Gastroesophageal sphincter (tissue), 4 donors: ENCODE data around the gene SPC25. TPM values are rescaled to one million over a fixed set of nuclear protein-coding genes. Genes with fewer than 3 reads are reported as not detected.
"Not testable (repeated sequence)": the region's sequence is repeated elsewhere in the genome, so short reads cannot be mapped to it uniquely, and the experiment has no call there.

Experiments
- ATAC-seq: fragments of 150-250 bp; one replicate; pipeline ENCODE4 v1.9.1; 2016; ENCODE audit warnings: mild to moderate bottlenecking, moderate library complexity
- H3K27ac ChIP-seq, 4 donors: fragments of 200-600 bp; sonication (generic) in 3 of 4; 1 replicate in 3 of 4; 2 replicates in 1 of 4; pipeline ENCODE4 v1.5.1; 2016 to 2019
- H3K27me3 ChIP-seq: fragments of 200-600 bp; sonication (generic); one replicate; pipeline ENCODE4 v1.5.1; 2019
- H3K36me3 ChIP-seq, 2 donors: fragments of 200-600 bp; sonication (generic); one replicate each; pipeline ENCODE4 v1.5.1; 2019; ENCODE audit warnings: control low read depth in 1 of 2
- H3K4me1 ChIP-seq, 3 donors: fragments of 200-600 bp; sonication (generic); 1 replicate in 2 of 3; 2 replicates in 1 of 3; pipeline ENCODE4 v1.5.1; 2016 to 2019; ENCODE audit warnings: control low read depth in 2 of 3
- H3K4me3 ChIP-seq, 2 donors: fragments of 200-600 bp; sonication (generic); one replicate each; pipeline ENCODE4 v1.5.1; 2019; ENCODE audit warnings: mild to moderate bottlenecking in 1 of 2, moderate library complexity in 1 of 2
- H3K9me3 ChIP-seq, 3 donors: fragments of 200-600 bp; sonication (generic); one replicate each; pipeline ENCODE4 v1.5.1; 2017 to 2019; ENCODE audit warnings: control low read depth in 2 of 3
- EP300 ChIP-seq: sonication (generic); formaldehyde crosslinking; IDR thresholded peaks from one replicate; pipeline ENCODE4 v1.6.1; 2017; ENCODE audit warnings: antibody characterized with exemption, mild to moderate bottlenecking
- POLR2A ChIP-seq, 2 donors: fragments of 450-650 bp; IDR thresholded peaks; one replicate each; pipeline ENCODE4 v1.6.1; 2017; ENCODE audit warnings: antibody characterized with exemption in 2 of 2, mild to moderate bottlenecking in 2 of 2, moderate library complexity in 1 of 2
- POLR2AphosphoS5 ChIP-seq: sonication (generic); formaldehyde crosslinking; IDR thresholded peaks from one replicate; pipeline ENCODE4 v1.6.1; 2017; ENCODE audit warnings: antibody characterized with exemption
- WGBS, 2 donors: methylation state at CpG; one replicate each; pipeline ENCODE4 v1.1.5; 2018; ENCODE audit warnings: low coverage in 1 of 2; 5-methylcytosine and 5-hydroxymethylcytosine counted together
- total RNA-seq, 4 donors: library from RNA; depleted of rRNA; stranded (reverse); fragments of >200 nt; gene quantifications; one replicate each; pipeline ENCODE4 v1.1.0, GENCODE V29; 2016
- TF ChIP-seq, protein P1 (sequence below), 4 experiments: fragments of 200-600 bp in 2 of 4; fragments of 450-650 bp in 2 of 4; sonication (generic) in 1 of 4; IDR thresholded peaks; one replicate each; pipeline ENCODE4 v1.5.1; 2017 to 2019; ENCODE audit warnings: antibody characterized with exemption in 4 of 4, mild to moderate bottlenecking in 2 of 4, moderate library complexity in 2 of 4

Gene SPC25
- total RNA-seq, 4 donors from 2014 or later: not detected

DNA sequence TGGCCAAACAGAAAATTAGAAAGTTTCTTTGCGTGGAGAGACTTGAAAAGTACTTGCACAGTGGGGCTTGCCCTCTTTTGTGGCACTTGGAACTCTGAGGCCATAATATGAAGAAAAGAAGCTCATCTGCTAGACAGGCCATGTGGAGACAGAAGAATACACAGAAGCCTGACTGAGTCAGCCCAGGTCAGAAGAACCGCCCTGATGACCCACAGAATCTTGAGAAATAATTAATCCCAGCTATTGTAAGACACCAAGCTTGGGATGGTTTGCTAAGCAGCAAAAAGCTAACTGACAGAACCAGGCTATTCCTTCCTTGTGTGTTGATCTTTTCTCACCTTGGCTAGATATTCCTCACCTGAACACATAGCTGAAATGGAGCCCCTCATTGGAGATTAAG is 44.6 kb upstream of the SPC25 start:
- Histone ChIP-seq H3K4me1 (no peaks in the 10 kb centered on the region), H3K27ac (no peak overlapping the region), H3K4me3 (no peak overlapping the region), H3K9me3 (no peaks in the 10 kb centered on the region), H3K36me3 (no peaks in the 10 kb centered on the region), H3K27me3 (no peaks in the 10 kb centered on the region)
- 90 to 94% methylated on average over 2 of the region's 2 CpGs for WGBS, 2 donors
- no peak for ATAC-seq
- no peak for TF ChIP-seq POLR2A (IDR thresholded peaks at IDR 0.05)
- TF ChIP-seq POLR2AphosphoS5: no peak
- TF ChIP-seq EP300: no peak
- TF ChIP-seq, protein P1, sequence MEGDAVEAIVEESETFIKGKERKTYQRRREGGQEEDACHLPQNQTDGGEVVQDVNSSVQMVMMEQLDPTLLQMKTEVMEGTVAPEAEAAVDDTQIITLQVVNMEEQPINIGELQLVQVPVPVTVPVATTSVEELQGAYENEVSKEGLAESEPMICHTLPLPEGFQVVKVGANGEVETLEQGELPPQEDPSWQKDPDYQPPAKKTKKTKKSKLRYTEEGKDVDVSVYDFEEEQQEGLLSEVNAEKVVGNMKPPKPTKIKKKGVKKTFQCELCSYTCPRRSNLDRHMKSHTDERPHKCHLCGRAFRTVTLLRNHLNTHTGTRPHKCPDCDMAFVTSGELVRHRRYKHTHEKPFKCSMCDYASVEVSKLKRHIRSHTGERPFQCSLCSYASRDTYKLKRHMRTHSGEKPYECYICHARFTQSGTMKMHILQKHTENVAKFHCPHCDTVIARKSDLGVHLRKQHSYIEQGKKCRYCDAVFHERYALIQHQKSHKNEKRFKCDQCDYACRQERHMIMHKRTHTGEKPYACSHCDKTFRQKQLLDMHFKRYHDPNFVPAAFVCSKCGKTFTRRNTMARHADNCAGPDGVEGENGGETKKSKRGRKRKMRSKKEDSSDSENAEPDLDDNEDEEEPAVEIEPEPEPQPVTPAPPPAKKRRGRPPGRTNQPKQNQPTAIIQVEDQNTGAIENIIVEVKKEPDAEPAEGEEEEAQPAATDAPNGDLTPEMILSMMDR (IDR thresholded peaks at IDR 0.05): no peak

DNA sequence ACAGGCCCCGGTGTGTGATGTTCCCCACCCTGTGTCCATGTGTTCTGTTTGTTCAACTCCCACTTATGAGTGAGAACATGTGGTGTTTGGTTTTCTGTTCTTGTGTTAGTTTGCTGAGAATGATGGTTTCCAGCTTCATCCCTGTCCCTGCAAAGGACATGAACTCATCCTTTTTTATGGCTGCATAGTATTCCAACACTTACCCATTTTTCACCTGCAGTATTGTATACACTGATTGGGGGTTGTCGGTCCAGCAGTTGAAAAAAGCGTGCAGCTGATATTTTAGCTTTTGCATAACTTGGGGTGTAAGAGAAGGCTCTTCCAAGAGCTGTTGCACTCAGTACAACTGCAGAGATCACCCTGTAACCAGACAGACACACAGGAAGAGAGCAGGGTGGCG is 41.9 kb upstream of the SPC25 start:
- WGBS, 2 donors: 97 to 100% methylated on average over 1 to 4 of the region's 4 CpGs
- not testable (repeated sequence) for H3K36me3 ChIP-seq, H3K4me1 ChIP-seq, ATAC-seq, H3K4me3 ChIP-seq, H3K27me3 ChIP-seq, H3K9me3 ChIP-seq, H3K27ac ChIP-seq

DNA sequence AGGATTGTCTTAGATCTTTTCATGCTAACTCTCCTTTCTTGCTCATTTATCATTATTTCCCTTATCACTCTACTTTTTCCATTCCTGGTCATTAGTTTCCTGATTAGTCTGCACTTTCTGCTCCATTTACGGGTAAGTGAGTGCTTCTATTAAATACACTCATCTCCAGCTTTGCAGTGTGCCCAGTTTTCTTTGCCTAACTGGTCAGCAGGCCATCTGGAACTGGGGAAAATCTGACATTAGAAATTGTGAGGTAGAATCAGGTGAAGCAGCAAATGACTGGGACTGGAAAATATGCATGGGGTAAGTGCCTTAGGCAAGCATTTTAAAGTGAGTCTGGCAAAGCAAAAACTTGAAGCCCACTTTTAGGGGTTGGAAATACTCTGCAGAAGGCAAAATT is 40.0 kb upstream of the SPC25 start:
- WGBS, 2 donors: 70 to 83% methylated on average over 1 of the region's 1 CpG
- Histone ChIP-seq H3K9me3 (no peaks in the 10 kb centered on the region), H3K27ac (no peak overlapping the region)

DNA sequence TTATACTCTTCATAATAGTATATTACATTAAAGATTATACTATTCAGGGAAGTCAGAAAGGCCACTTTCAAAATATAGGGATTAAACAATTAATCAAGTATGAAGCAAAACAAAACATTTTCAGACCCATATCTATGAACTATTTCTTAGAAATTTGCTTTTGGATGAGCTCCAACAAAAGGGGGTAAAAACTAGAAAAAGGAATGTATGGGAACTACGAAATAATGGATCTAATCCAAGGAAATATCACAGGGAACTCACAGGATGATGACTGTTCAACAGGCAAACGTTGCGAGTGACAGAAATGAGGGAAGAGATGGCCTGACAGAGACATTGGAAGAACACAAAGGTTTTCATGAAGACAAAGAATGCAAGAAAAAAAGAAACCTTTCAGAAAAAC is 38.8 kb upstream of the SPC25 start:
- ATAC-seq: no peak
- Histone ChIP-seq H3K27ac (no peak overlapping the region), H3K4me3 (no peak overlapping the region), H3K4me1 (no peaks in the 10 kb centered on the region), H3K9me3 (no peaks in the 10 kb centered on the region), H3K27me3 (no peaks in the 10 kb centered on the region), H3K36me3 (no peaks in the 10 kb centered on the region)
- TF ChIP-seq POLR2A (IDR thresholded peaks at IDR 0.05) (no peak), EP300 (no peak), POLR2AphosphoS5 (no peak)
- TF ChIP-seq, protein P1 (IDR thresholded peaks at IDR 0.05): no peak
- WGBS, 2 donors: 33 to 46% methylated on average over 3 of the region's 3 CpGs

More for the DNA sequence above, 40.0 kb upstream of the SPC25 start:
- no peak for TF ChIP-seq EP300
- no peak for TF ChIP-seq POLR2A (IDR thresholded peaks at IDR 0.05)
- TF ChIP-seq, protein P1 (IDR thresholded peaks at IDR 0.05): no peak
- TF ChIP-seq POLR2AphosphoS5: no peak
- no peaks in the 10 kb centered on the region for H3K4me1 ChIP-seq
- ATAC-seq: no peak
- H3K27me3 ChIP-seq: no peaks in the 10 kb centered on the region
- no peaks in the 10 kb centered on the region for H3K36me3 ChIP-seq
- H3K4me3 ChIP-seq: no peak overlapping the region

DNA sequence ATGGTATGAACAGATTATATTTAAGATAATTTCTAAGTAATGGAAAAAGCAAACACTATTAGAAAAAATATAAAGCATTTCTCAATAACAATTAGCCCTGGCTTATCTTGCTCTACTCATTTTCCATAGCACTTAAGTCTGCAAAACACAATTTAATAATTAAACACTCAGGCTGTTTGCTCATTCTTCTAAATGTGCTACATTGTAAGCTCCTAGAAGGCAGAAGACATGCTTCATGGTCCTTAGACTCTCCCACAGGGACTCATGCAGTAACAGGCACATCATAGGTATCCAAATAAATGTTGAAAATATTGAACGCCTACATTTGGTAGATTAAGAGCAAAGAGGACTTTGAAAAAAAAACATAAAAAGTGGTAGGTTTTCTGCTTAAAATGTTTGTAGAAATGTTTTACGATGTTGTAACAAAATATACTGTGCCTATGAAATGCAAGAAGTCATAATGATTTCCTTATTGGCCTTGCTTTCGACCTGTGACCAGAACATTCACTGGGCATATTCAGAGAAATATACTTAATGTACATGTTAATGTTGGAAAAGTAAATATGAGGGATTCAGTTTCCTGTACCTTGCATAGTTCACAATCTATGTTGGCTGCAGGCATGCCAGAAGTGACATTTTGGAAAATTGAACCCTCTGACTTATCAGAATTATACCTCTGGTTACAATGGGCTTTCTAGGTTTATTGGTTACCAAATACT is 38.0 kb upstream of the SPC25 start:
- Histone ChIP-seq H3K4me3 (no peak overlapping the region), H3K36me3 (no peaks in the 10 kb centered on the region), H3K27me3 (no peaks in the 10 kb centered on the region), H3K4me1 (no peaks in the 10 kb centered on the region), H3K9me3 (no peaks in the 10 kb centered on the region), H3K27ac (no peak overlapping the region)
- 81 to 94% methylated on average over 2 to 3 of the region's 3 CpGs for WGBS, 2 donors
- ATAC-seq: no peak
- no peak for TF ChIP-seq POLR2A (IDR thresholded peaks at IDR 0.05)
- TF ChIP-seq, protein P1 (IDR thresholded peaks at IDR 0.05): no peak
- no peak for TF ChIP-seq POLR2AphosphoS5
- no peak for TF ChIP-seq EP300
